Osteocyte (in vitro differentiated cells): Measurements from ENCODE around the gene NDUFS2. TPM values are rescaled to one million over a fixed set of nuclear protein-coding genes. Genes with fewer than 3 reads are reported as not detected.

Experiments
- DNase-seq: peaks from one replicate; pipeline ENCODE4 v3.0.0; 2021; ENCODE audit warnings: mixed read lengths; ENCODE audit not compliant: unreplicated experiment; ENCODE audit errors: extremely low spot score
- H3K27ac Mint-ChIP-seq: one replicate; pipeline ENCODE4 v1.8.0; 2021; ENCODE audit warnings: mild to moderate bottlenecking, mixed read lengths; ENCODE audit not compliant: unreplicated experiment
- H3K27me3 Mint-ChIP-seq: one replicate; pipeline ENCODE4 v1.8.0; 2021; ENCODE audit warnings: mixed read lengths; ENCODE audit not compliant: unreplicated experiment
- H3K36me3 Mint-ChIP-seq: one replicate; pipeline ENCODE4 v1.8.0; 2021; ENCODE audit warnings: mixed read lengths; ENCODE audit not compliant: unreplicated experiment
- H3K4me1 Mint-ChIP-seq: one replicate; pipeline ENCODE4 v1.8.0; 2021; ENCODE audit warnings: mixed read lengths; ENCODE audit not compliant: unreplicated experiment
- H3K4me3 Mint-ChIP-seq: one replicate; pipeline ENCODE4 v1.8.0; 2021; ENCODE audit warnings: mild to moderate bottlenecking, moderate library complexity, mixed read lengths; ENCODE audit not compliant: unreplicated experiment
- H3K9me3 Mint-ChIP-seq: one replicate; pipeline ENCODE4 v1.8.0; 2021; ENCODE audit warnings: mixed read lengths; ENCODE audit not compliant: unreplicated experiment
- CTCF ChIP-seq: fragments of 200-600 bp; sonication (generic); IDR thresholded peaks from 2 replicates; pipeline ENCODE4 v1.5.0; 2021; ENCODE audit warnings: antibody characterized with exemption, mild to moderate bottlenecking, moderate library complexity
- total RNA-seq: library from RNA; stranded (reverse); gene quantifications from 2 replicates; pipeline ENCODE4 v1.2.1, GENCODE V29; 2021

Gene NDUFS2
- total RNA-seq, 1 donor from 2014 or later = 82.5 TPM

DNA sequence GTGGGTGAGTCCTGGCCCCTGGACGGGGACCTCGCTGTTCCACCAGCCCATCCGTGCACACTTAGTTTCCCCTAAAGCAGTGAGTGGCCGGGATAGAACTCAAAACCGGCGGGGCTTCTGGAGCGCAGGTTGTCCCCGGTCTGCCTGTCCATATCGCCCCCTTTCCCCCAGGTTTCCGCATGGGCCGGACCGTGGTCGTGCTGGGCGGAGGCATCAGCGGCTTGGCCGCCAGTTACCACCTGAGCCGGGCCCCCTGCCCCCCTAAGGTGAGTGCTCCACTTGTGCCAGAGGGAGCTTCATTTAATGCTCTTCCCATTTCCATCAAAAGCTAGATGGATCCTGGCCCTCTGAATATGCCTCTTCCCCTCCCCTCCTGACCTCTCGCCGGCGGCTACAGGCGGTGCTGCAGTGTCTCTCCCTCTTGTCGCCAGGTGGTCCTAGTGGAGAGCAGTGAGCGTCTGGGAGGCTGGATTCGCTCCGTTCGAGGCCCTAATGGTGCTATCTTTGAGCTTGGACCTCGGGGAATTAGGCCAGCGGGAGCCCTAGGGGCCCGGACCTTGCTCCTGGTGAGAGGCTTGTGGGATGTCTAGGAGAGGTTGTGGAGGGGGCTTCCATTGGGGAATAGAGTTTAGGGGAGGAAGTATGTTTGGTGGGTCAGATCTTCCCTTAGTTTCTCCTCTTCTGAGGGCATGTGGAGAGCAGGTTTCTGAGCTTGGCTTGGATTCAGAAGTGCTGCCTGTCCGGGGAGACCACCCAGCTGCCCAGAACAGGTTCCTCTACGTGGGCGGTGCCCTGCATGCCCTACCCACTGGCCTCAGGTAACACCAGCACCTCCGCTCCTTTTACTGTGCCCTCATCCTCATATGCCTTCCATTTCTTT is 35.3 kb upstream of the NDUFS2 start:
- Mint-ChIP-seq H3K9me3 (no peaks in the 10 kb centered on the region), H3K27me3 (no peaks in the 10 kb centered on the region), H3K27ac (peak overlapping the region; percentile 100), H3K4me3 (peak overlapping the region; percentile 90), H3K4me1 (peaks cover 29% of the 10 kb centered on the region), H3K36me3 (peaks cover 25% of the 10 kb centered on the region)
- TF ChIP-seq CTCF = no peak
- DNase-seq = no peak

GRCh38 chr1:161168906-161169305 is 33.3 kb upstream of the NDUFS2 start:
- Mint-ChIP-seq H3K9me3 (no peaks in the 10 kb centered on the region), H3K4me3 (no peak overlapping the region), H3K27me3 (no peaks in the 10 kb centered on the region), H3K36me3 (peaks cover 32% of the 10 kb centered on the region), H3K27ac (no peak overlapping the region), H3K4me1 (peaks cover 42% of the 10 kb centered on the region)
- no peak for TF ChIP-seq CTCF
- DNase-seq = no peak

DNA sequence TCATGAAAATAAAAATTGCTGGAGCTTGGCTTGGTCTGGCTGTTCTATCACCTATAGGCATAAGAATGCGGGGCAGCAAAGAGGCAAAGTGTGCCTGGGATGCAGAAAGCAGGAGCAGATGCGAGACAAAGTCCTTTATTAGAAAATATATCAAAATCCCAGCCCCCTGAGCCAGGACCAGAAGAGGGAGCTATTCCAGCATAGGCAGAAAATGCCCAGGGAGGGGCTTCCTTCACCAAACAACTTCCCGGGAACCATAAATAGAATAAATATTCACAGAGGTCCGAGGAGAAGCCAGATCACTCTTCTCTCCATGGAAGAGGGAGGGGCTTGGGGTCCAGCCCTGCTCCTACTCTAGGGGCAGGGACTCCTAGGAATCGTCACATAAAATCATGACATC is 31.0 kb upstream of the NDUFS2 start:
- no peak for DNase-seq
- Mint-ChIP-seq H3K27ac (peak overlapping the region; percentile 18), H3K9me3 (no peaks in the 10 kb centered on the region), H3K4me1 (peaks cover 40% of the 10 kb centered on the region), H3K36me3 (peaks cover 37% of the 10 kb centered on the region), H3K4me3 (no peak overlapping the region), H3K27me3 (no peaks in the 10 kb centered on the region)
- peak; percentile 23 for TF ChIP-seq CTCF

- H3K36me3 Mint-ChIP-seq = peaks cover 37% of the 10 kb centered on the region
- H3K27me3 Mint-ChIP-seq = no peaks in the 10 kb centered on the region
- peak overlapping the region; percentile 18 for H3K27ac Mint-ChIP-seq
Observed at GRCh38 chr1:161171696-161172095, 30.5 kb upstream of the NDUFS2 start.

More at GRCh38 chr1:161171696-161172095, 30.5 kb upstream of the NDUFS2 start:
- no peak for DNase-seq
- peaks cover 45% of the 10 kb centered on the region for H3K4me1 Mint-ChIP-seq
- H3K4me3 Mint-ChIP-seq = no peak overlapping the region
- TF ChIP-seq CTCF = no peak
- no peaks in the 10 kb centered on the region for H3K9me3 Mint-ChIP-seq
